Cerebellar cortex (tissue), 1 donor: Measurements from ENCODE around the gene PDCD6IP.
"Not testable (repeated sequence)": the region's sequence is repeated elsewhere in the genome, so short reads cannot be mapped to it uniquely, and the experiment has no call there.

Source experiments
- DNase-seq: peaks from one replicate; pipeline ENCODE4 v3.0.0-alpha.2; 2015; ENCODE audit warnings: low spot score

PDCD6IP gene

GRCh38 chr3:33795131-33795530 lies 3.3 kb upstream of the PDCD6IP start:
- DNase-seq: no peak

GRCh38 chr3:33795856-33796536 lies 2.4 kb upstream of the PDCD6IP start:
- DNase-seq: no peak

- DNase-seq: no peak
Measured at GRCh38 chr3:33798113-33798417, 365 bp upstream of the PDCD6IP start.

GRCh38 chr3:33799202-33799551 lies 747 bp downstream of the PDCD6IP start:
- no peak for DNase-seq

- no peak for DNase-seq
Measured at GRCh38 chr3:33803252-33803651, 4.8 kb downstream of the PDCD6IP start.

- DNase-seq: no peak
Measured at GRCh38 chr3:33803894-33804526, 5.6 kb downstream of the PDCD6IP start.

GRCh38 chr3:33807191-33807590 lies 8.8 kb downstream of the PDCD6IP start:
- DNase-seq: peak; percentile 29

GRCh38 chr3:33808559-33808958 lies 10.1 kb downstream of the PDCD6IP start:
- DNase-seq: no peak

- no peak for DNase-seq
Measured at GRCh38 chr3:33810545-33810944, 12.1 kb downstream of the PDCD6IP start.

- DNase-seq: no peak
Measured at GRCh38 chr3:33821989-33822388, 23.6 kb downstream of the PDCD6IP start.

- no peak for DNase-seq
Measured at GRCh38 chr3:33823821-33824220, 25.4 kb downstream of the PDCD6IP start.

- DNase-seq: no peak
Measured at GRCh38 chr3:33825111-33825510, 26.7 kb downstream of the PDCD6IP start.

GRCh38 chr3:33826206-33826605 lies 27.8 kb downstream of the PDCD6IP start:
- DNase-seq: no peak

- DNase-seq: no peak
Measured at GRCh38 chr3:33826688-33827087, 28.3 kb downstream of the PDCD6IP start.

GRCh38 chr3:33829720-33830119 lies 31.3 kb downstream of the PDCD6IP start:
- DNase-seq: no peak

- DNase-seq: no peak
Measured at GRCh38 chr3:33831053-33831452, 32.6 kb downstream of the PDCD6IP start.

- DNase-seq: no peak
Measured at GRCh38 chr3:33833408-33834095, 35.1 kb downstream of the PDCD6IP start.

GRCh38 chr3:33834096-33834453 lies 35.6 kb downstream of the PDCD6IP start:
- no peak for DNase-seq

GRCh38 chr3:33837182-33837581 lies 38.8 kb downstream of the PDCD6IP start:
- DNase-seq: not testable (repeated sequence)

- no peak for DNase-seq
Measured at GRCh38 chr3:33839283-33839682, 40.9 kb downstream of the PDCD6IP start.

GRCh38 chr3:33840179-33840578 lies 41.7 kb downstream of the PDCD6IP start:
- DNase-seq: no peak

- DNase-seq: no peak
Measured at GRCh38 chr3:33848624-33849347, 50.4 kb downstream of the PDCD6IP start.

- not testable (repeated sequence) for DNase-seq
Measured at GRCh38 chr3:33850599-33850998, 52.2 kb downstream of the PDCD6IP start.
